B cell (primary cell): Measurements from ENCODE around the gene EPAS1.

Source experiments
- EZH2 ChIP-seq: IDR thresholded peaks from 2 replicates; pipeline ENCODE4 v1.6.1; 2012; ENCODE audit warnings: borderline replicate concordance, low read depth, mild to moderate bottlenecking, moderate library complexity, low read length; ENCODE audit not compliant: insufficient read depth, poor library complexity, severe bottlenecking
- TF ChIP-seq, protein P1 (sequence below): fragments of 200-600 bp; IDR thresholded peaks from one replicate; pipeline ENCODE4 v1.8.0; 2022; ENCODE audit warnings: antibody characterized with exemption, mild to moderate bottlenecking

DNA sequence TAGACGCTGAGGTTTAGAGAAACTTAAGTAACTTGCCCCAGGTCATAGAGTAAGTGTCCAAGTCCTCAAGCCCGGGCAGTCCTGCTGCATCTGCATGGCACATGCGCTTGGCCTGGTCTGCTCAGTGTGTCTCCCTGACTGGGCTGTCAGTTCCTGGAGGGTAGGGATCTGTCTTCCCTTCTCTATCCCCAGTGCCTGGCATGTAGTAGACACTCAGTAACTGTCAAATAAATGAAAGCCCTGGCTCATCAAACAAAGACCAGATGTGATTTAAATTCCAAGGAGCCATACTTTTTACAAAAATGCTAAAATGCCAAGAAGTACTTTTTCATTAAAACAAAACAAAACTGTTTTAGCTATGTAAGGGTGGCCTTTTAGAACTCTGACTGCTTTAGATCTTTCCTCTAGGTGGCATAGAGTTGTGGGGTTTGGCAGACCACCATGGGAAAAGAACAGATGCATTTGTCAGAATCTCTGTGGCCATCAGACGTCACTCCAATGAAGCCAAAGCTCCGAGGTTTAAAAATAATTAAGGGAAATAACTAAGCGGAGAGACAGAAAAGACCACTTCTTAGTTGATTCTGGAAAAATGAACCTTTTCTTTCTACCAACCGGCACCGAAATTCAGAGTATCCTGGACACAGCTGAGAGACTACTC, 34.0 kb downstream of the EPAS1 start:
- TF ChIP-seq, protein P1, sequence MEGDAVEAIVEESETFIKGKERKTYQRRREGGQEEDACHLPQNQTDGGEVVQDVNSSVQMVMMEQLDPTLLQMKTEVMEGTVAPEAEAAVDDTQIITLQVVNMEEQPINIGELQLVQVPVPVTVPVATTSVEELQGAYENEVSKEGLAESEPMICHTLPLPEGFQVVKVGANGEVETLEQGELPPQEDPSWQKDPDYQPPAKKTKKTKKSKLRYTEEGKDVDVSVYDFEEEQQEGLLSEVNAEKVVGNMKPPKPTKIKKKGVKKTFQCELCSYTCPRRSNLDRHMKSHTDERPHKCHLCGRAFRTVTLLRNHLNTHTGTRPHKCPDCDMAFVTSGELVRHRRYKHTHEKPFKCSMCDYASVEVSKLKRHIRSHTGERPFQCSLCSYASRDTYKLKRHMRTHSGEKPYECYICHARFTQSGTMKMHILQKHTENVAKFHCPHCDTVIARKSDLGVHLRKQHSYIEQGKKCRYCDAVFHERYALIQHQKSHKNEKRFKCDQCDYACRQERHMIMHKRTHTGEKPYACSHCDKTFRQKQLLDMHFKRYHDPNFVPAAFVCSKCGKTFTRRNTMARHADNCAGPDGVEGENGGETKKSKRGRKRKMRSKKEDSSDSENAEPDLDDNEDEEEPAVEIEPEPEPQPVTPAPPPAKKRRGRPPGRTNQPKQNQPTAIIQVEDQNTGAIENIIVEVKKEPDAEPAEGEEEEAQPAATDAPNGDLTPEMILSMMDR: no peak
- TF ChIP-seq EZH2: no peak
